OCI-LY7 (cell line): ENCODE results near the gene THYN1. TPM values are rescaled to one million over a fixed set of nuclear protein-coding genes. Genes with fewer than 3 reads are reported as not detected.

Source experiments
- BruUV-seq: library from RNA; stranded (reverse); fragments of 400-500 nt; replicated peaks from 2 replicates; lab custom pipeline; 2021; lab: Mats Ljungman, UMichigan
- CTCF ChIA-PET: fragments of 300-600 bp; sonication (Branson Sonifier 250); formaldehyde crosslinking; loops from one replicate; lab custom pipeline; 2022; ENCODE audit warnings: antibody characterized with exemption; ENCODE audit not compliant: unreplicated experiment; lab: Charles Lee
- POLR2A ChIA-PET: fragments of 300-600 bp; sonication (Branson Sonifier 250); formaldehyde crosslinking; loops from one replicate; lab custom pipeline; 2022; ENCODE audit warnings: antibody characterized with exemption; lab: Charles Lee
- DNase-seq: peaks from one replicate; pipeline ENCODE4 v3.0.0-alpha.2; 2015; ENCODE audit warnings: low spot score
- H2AFZ ChIP-seq: fragments of 200-600 bp; sonication (generic), shearing (Covaris generic); 2 replicates; pipeline ENCODE4 v1.6.1; 2014; ENCODE audit warnings: mild to moderate bottlenecking, antibody characterized with exemption, low read length, moderate library complexity
- H3K27ac ChIP-seq: fragments of 200-600 bp; sonication (generic); 2 replicates; pipeline ENCODE4 v1.5.1; 2014; ENCODE audit warnings: mixed run types, low read depth, mild to moderate bottlenecking, moderate library complexity, low read length, inconsistent platforms; ENCODE audit not compliant: poor library complexity, severe bottlenecking
- H3K36me3 ChIP-seq: fragments of 200-600 bp; sonication (generic); 2 replicates; pipeline ENCODE4 v1.6.1; 2014; ENCODE audit warnings: mild to moderate bottlenecking, antibody characterized with exemption, low read length, moderate library complexity, mixed read lengths; ENCODE audit not compliant: insufficient read depth
- H3K4me1 ChIP-seq: fragments of 200-600 bp; sonication (generic); 2 replicates; pipeline ENCODE4 v1.5.1; 2014; ENCODE audit warnings: mild to moderate bottlenecking, low read length; ENCODE audit not compliant: insufficient read depth, poor library complexity, severe bottlenecking
- H3K4me2 ChIP-seq: fragments of 200-600 bp; sonication (generic); 2 replicates; pipeline ENCODE4 v1.6.1; 2014; ENCODE audit warnings: mild to moderate bottlenecking, low read length
- H3K4me3 ChIP-seq: fragments of 200-600 bp; sonication (generic); 2 replicates; pipeline ENCODE4 v1.5.1; 2014; ENCODE audit warnings: mild to moderate bottlenecking, low read depth, low read length; ENCODE audit not compliant: poor library complexity, severe bottlenecking
- H3K79me2 ChIP-seq: fragments of 200-600 bp; sonication (generic); 2 replicates; pipeline ENCODE4 v1.6.1; 2016; ENCODE audit warnings: low read depth, mild to moderate bottlenecking, low read length, moderate library complexity, mixed read lengths; ENCODE audit not compliant: insufficient read depth
- H3K9me2 ChIP-seq: fragments of 200-600 bp; sonication (generic); 2 replicates; pipeline ENCODE4 v1.6.1; 2016; ENCODE audit warnings: mild to moderate bottlenecking, low read length, mixed read lengths; ENCODE audit not compliant: insufficient read depth
- H3K9me3 ChIP-seq: fragments of 200-600 bp; sonication (generic); 2 replicates; pipeline ENCODE4 v1.6.1; 2014; ENCODE audit warnings: mild to moderate bottlenecking, mixed run types, low read length, mixed read lengths
- H4K20me1 ChIP-seq: fragments of 200-600 bp; sonication (generic); 2 replicates; pipeline ENCODE4 v1.6.1; 2014; ENCODE audit warnings: mild to moderate bottlenecking, antibody characterized with exemption, low read length, moderate library complexity, mixed read lengths; ENCODE audit not compliant: insufficient read depth
- EZH2phosphoT487 ChIP-seq: fragments of 200-600 bp; sonication (generic); IDR thresholded peaks from 2 replicates; pipeline ENCODE4 v1.6.1; 2018; ENCODE audit warnings: low read depth, borderline replicate concordance, mild to moderate bottlenecking, mixed run types, antibody characterized with exemption, low read length, moderate library complexity, mixed read lengths
- intact Hi-C: fragments of 100-400 bp; cut with micrococcal nuclease; formaldehyde crosslinking; loops from one replicate; pipeline ENCODE4 v1.10.0; 2022; ENCODE audit not compliant: unreplicated experiment
- total RNA-seq, 2 experiments: library from RNA; depleted of rRNA in 1 of 2; stranded (reverse); fragments of >200 nt in 1 of 2; shearing (Covaris generic) in 1 of 2; gene quantifications; 2 replicates each; pipeline ENCODE4 v1.2.3, GENCODE V29; 2014 to 2022
- TF ChIP-seq, protein P1 (sequence below): fragments of 200-600 bp; sonication (generic); conservative IDR thresholded peaks from 2 replicates; pipeline ENCODE4 v1.5.1; 2014; ENCODE audit warnings: mild to moderate bottlenecking, antibody characterized with exemption, low read length, moderate library complexity, mixed read lengths

THYN1 gene
- total RNA-seq, 2 experiments from 2014 or later: 51.6 to 101 TPM

DNA sequence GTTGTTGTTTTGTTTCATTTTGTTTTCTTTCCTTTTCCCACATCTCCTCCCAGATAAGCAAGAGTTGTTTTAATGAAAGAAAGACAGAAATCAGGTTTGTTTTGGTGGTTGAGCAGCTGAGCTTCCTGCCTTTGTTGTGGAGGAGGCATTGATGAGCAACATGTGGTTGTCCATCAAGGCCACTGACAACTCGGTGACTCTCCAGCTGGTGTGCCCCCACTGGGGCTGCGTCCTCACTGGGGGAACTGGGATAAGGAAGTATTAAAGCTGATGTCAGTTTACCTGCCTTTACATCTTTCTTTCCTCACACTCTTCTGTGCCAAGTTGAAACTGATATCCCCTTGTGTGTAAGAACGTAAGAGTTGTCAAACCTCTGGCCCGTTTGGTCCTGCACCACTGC lies 22.8 kb downstream of the THYN1 start:
- intact Hi-C loops: no loop called here
- no TSS peak for BruUV-seq
- H3K4me3 ChIP-seq: no peak overlapping the region
- no peaks in the 10 kb centered on the region for H3K9me2 ChIP-seq
- no peak overlapping the region for H3K4me2 ChIP-seq
- peaks cover 53% of the 10 kb centered on the region for H3K4me1 ChIP-seq
- CTCF ChIA-PET: no interaction called here
- H3K27ac ChIP-seq: no peak overlapping the region
- peaks cover 30% of the 10 kb centered on the region; the same call in 1 of the 2 replicates for H3K79me2 ChIP-seq
- H3K36me3 ChIP-seq: peaks cover 6% of the 10 kb centered on the region; the same call in 1 of the 2 replicates
- H2AFZ ChIP-seq: no peak overlapping the region
- TF ChIP-seq, protein P1, sequence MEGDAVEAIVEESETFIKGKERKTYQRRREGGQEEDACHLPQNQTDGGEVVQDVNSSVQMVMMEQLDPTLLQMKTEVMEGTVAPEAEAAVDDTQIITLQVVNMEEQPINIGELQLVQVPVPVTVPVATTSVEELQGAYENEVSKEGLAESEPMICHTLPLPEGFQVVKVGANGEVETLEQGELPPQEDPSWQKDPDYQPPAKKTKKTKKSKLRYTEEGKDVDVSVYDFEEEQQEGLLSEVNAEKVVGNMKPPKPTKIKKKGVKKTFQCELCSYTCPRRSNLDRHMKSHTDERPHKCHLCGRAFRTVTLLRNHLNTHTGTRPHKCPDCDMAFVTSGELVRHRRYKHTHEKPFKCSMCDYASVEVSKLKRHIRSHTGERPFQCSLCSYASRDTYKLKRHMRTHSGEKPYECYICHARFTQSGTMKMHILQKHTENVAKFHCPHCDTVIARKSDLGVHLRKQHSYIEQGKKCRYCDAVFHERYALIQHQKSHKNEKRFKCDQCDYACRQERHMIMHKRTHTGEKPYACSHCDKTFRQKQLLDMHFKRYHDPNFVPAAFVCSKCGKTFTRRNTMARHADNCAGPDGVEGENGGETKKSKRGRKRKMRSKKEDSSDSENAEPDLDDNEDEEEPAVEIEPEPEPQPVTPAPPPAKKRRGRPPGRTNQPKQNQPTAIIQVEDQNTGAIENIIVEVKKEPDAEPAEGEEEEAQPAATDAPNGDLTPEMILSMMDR: no peak
- no peak for TF ChIP-seq EZH2phosphoT487
- peak; percentile 19 for DNase-seq
- peaks cover 56% of the 10 kb centered on the region for H4K20me1 ChIP-seq
- no peaks in the 10 kb centered on the region for H3K9me3 ChIP-seq
- POLR2A ChIA-PET: interaction anchor here (1.1 to 2.5 kb wide), 2 partner anchors 9 to 21 kb away, joined by 3 to 9 read pairs; no protein-coding TSS in a partner anchor

DNA sequence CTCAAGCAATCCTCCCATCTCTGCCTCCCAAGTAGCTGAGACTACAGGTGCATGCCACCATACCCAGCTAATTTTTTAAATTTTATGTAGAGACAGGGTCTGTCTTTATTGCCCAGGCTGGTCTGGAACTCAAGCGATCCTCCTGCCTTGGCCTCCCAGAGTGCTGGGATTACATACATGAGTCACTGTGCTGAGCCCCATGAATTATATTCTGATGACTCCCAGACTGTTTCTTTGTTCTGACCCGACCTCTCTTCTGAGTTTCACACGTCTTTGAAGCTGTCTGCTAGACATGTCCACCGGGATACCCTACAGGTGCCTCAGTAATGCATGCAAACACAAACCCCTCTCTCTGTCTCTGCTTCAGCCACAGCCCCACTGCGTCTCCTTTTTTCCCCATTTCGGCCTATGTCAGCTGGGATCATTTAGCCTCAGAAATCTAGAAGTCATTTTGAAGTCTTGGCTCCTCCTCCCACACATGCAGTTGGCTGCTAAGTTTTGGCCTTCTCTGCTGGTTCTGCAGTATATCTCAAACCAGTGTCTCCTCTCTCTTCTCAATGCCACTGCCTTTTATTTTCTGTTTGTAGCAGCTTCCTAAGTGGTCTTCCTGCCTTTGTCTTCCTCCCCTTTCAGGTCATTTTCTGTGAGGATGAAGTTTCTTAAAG lies 23.9 kb downstream of the THYN1 start:
- no peak overlapping the region for H2AFZ ChIP-seq
- TF ChIP-seq, protein P1: no peak
- no peak for TF ChIP-seq EZH2phosphoT487
- peak overlapping the region; percentile 37 for H3K4me2 ChIP-seq
- H3K4me1 ChIP-seq: peaks cover 53% of the 10 kb centered on the region
- ChIA-PET POLR2A (interaction anchor here (1.1 to 2.5 kb wide), 3 partner anchors 10 to 25 kb away, joined by 3 to 9 read pairs (median 6); partner anchors contain the start of gene ACAD8), CTCF (no interaction called here)
- peaks cover 58% of the 10 kb centered on the region for H4K20me1 ChIP-seq
- H3K27ac ChIP-seq: no peak overlapping the region
- H3K79me2 ChIP-seq: peaks cover 34% of the 10 kb centered on the region; the same call in 1 of the 2 replicates
- no TSS peak for BruUV-seq
- peaks cover 6% of the 10 kb centered on the region; the same call in 1 of the 2 replicates for H3K36me3 ChIP-seq
- no peaks in the 10 kb centered on the region for H3K9me2 ChIP-seq
- no peaks in the 10 kb centered on the region for H3K9me3 ChIP-seq
- no peak overlapping the region for H3K4me3 ChIP-seq
- DNase-seq: no peak
- intact Hi-C loops: no loop called here
